HG03457 (cell line): ENCODE measurements around the gene ZNF606.
"Not testable (repeated sequence)": the region's sequence is repeated elsewhere in the genome, so short reads cannot be mapped to it uniquely, and the experiment has no call there.

Experiments used
- ATAC-seq: cut with Tn5 transposase; IDR thresholded peaks from one replicate; pipeline ENCODE4 v1.9.1; 2021; ENCODE audit warnings: moderate number of reproducible peaks; ENCODE audit not compliant: unreplicated experiment

Gene ZNF606

GRCh38 chr19:58010507-58010906, 7.9 kb upstream of the ZNF606 start:
- ATAC-seq = no peak

- ATAC-seq = no peak
Measured at GRCh38 chr19:58009666-58010301, 7.2 kb upstream of the ZNF606 start.

- ATAC-seq = no peak
Measured at GRCh38 chr19:58009301-58009665, 6.7 kb upstream of the ZNF606 start.

DNA sequence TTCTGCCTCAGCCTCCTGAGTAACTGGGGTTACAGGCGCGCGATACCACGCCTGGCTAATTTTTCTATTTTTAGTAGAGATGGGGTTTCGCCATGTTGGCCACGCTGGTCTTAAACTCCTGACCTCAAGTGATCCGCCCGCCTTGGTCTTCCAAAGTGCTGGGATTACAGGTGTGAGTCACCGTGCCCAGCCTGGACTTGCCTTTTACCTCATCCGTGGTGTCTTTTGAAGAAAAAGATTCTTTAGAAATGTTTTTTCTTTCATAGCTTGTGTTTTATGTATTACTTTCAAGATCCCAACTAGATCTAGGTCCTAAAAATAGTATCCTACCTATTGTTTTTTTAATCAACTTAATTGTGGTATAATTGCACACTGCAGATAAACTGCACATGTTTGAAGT, 6.3 kb upstream of the ZNF606 start:
- not testable (repeated sequence) for ATAC-seq

DNA sequence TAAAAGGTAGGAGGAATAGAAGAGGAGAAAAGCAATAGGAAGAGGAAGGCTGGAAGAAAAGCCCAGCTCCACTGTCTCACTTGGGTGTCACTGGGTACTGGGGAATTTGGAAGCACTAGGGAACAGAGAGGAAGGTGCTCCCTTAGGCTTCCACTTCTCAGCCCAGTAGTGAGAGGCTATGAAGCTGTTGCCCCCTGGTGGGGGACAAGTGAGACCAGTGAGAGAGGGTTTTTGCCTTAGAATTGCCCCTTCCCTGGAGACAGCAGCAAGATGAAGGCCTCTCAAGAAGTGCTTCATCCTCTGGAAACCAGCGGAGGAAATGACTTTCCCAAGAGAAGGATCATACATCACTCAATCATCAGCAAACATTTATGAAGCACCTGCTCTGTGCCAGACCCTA, 4.7 kb upstream of the ZNF606 start:
- no peak for ATAC-seq

DNA sequence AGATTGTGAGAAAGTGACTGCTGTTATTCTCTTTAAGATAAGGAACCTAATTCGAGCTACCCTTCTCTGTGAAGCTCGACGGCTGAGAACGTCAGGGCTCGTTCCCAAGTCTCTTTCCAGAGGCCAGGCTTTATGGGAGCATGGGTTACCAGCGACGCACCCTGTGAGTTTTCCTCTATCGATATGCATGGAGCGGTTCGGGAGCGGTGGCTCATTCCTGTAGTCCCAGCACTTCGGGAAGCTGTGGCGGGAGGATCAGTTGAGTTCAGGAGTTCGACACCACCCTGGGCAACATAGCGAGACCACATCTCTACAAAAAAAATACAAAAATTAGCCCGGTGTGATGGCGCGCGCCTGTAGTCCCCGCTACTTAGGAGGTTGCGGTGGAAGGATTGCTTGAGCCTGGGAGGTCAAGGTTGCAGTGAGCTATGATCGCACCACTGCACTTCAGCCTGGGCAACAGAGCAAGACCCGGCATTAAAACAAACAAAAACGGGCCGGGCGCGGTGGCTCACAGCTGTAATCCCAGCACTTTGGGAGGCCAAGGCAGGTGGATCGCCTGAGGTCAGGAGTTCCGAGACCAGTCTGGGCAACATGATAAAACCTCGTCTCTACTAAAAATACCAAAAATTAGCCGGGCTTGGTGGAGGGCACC, 681 bp upstream of the ZNF606 start:
- no peak for ATAC-seq

DNA sequence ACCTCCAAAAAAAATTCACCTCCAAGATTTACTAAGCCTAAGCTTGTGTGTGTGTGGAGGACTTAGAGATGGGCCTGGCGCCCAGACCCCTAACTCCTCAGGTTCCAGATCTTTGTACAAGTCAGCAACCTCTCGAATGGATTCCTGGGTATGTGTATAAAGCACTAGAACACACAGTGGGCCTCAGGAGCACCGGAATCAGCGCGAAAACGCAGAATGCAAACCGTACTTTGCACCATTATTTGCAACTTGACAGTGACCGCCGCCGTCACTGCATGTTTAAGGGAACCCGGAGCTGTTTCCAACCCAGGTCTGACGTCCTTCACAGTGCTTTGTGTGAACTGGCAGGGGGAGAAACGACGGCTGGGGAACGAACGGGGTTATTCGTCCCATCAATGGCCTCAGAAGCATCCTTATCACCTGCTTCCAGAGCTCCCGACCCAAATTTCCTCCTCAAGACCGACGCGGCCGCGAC, 688 bp downstream of the ZNF606 start:
- no peak for ATAC-seq

- ATAC-seq = no peak
Measured at GRCh38 chr19:58000677-58001076, 1.9 kb downstream of the ZNF606 start.

- no peak for ATAC-seq
Measured at GRCh38 chr19:57992841-57993240, 9.8 kb downstream of the ZNF606 start.

- ATAC-seq = no peak
Measured at GRCh38 chr19:57978586-57979289, 23.9 kb downstream of the ZNF606 start.

- no peak for ATAC-seq
Measured at GRCh38 chr19:57974434-57974833, 28.2 kb downstream of the ZNF606 start, which contains the start of gene C19orf18. Gene C19orf18, minus strand, starts transcription at chr19:57974534. Its CDS starts 102 bp downstream, at chr19:57974432.

- no peak for ATAC-seq
Measured at GRCh38 chr19:57964761-57965160, 37.9 kb downstream of the ZNF606 start.

- no peak for ATAC-seq
Measured at GRCh38 chr19:57961785-57962184, 40.8 kb downstream of the ZNF606 start.

- ATAC-seq = no peak
Measured at GRCh38 chr19:57954996-57955395, 47.6 kb downstream of the ZNF606 start.

- ATAC-seq = no peak
Measured at GRCh38 chr19:57949702-57950101, 52.9 kb downstream of the ZNF606 start.

DNA sequence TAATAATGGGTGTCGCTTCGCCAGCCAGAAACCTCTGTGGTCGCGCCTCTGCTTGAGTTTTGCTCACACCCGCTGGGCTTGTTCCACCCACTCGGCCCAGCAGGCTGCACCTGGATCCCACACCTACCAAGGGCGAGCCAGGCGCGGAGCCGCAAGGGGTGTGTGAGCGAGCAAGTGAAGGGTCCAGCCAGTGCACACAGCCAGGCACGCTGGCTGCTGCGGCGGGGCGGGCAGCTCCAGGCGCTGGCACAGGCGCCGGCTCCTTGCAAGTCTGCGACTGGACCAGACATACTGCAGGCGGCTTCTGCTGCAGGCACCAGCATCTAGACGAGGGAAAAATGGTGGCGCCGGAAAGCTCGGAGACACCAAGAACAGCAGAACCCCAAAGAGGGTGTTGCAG, 53.3 kb downstream of the ZNF606 start:
- no peak for ATAC-seq

DNA sequence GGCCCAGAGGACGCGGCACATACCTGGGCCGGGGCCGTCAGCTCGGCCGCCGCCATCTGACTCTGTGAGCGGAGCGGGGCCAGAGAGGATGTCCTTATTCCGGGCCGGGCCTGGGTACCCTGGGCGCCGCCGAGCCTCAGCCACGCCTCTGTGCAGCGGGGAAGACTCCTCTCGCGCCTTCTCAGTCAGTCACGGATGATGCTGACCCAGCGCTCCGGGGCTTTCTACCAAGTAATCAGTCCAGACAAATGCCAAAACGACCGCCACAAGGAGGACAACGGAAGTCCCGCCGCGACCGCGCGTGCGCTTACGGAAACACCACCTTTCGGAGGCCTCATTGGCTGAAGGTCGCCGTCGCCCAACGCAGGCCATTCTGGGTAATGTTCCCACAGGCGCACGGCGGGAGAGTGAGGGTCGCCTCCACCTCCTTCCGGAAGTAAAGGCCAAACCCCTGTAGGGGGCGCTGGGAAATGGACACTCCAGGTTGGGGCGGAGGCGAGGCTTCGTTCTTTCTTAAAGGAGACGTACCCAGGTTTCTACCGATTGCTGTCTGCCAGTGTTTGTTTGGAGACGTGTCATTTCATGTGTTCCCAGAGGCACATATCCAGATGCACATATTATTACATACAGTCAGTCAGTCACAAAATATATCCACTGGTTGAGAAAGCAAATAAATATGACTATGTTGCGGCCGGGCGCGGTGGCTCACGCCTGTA, 55.0 kb downstream of the ZNF606 start, which contains the start of gene ZNF256:
ZNF256 (minus strand) TSS at position 288 of the 716 bp plus-strand sequence; CDS start at position 56, 232 bp downstream.
- ATAC-seq = peak; percentile 76

DNA sequence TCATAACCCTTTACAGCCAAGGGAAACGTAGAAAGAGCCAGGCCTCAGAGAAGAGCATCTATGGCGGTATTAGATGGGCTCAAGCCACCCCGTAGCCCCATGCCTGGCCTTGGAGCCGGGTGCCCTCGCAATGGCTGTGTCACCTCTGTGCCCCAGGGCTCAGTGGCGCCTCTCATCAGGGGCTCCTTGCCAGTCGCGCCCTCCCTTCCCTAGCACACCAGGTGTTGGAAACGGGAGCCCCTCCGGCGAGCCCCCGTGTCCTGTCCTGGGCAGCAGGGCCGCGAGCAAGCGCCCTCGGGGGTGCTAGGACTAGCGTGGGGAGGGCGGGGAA, 55.6 kb downstream of the ZNF606 start:
- peak; percentile 18 for ATAC-seq

DNA sequence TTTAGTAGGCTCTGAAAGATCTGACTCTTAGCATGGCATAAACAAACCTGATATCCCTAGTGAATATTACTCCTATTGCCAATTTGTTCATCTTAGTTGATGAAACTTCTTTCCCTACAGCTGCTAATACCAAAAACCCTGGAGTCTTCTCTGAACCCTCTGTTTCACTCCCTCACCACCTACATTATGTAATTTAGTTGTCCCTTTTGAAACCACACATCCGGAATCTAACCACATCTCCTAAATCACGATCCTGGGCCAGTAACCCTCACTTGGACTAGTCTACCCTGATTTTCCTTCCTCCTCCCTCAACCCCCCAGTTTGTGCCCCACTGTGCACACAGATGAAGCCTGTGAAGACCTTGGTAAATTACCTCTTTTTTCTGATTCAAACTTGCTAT, 56.3 kb downstream of the ZNF606 start:
- no peak for ATAC-seq

GRCh38 chr19:57941593-57941992, 61.0 kb downstream of the ZNF606 start:
- no peak for ATAC-seq

DNA sequence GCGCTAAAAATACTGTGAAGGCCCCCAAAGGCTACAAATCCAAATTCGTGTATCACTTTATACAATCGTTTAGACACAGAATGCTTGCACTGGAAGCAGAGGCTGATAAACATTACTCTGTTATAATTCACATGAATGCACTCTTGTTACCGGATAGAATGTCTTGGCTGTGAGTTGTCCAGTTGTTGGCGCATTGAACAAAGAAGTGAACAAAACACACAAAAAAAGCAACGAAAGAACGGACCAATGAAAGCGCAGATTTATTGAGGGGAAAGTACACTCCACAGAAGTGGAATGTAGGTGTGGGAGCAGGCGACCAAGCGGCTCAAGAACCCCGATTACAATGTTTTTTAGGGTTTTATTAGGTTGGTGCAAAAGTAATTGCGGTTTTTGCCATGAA, 66.9 kb downstream of the ZNF606 start:
- ATAC-seq = no peak
